Endodermal cell (in vitro differentiated cells): ENCODE results near the gene TSGA10. TPM values are rescaled to one million over a fixed set of nuclear protein-coding genes. Genes with fewer than 3 reads are reported as not detected.

Experiments used
- DNase-seq: peaks from one replicate; pipeline ENCODE4 v3.0.0-alpha.2; 2017
- H3K27ac ChIP-seq: 2 replicates; pipeline ENCODE4 v1.5.1; 2013; ENCODE audit warnings: mild to moderate bottlenecking, low read depth, low read length, moderate library complexity
- H3K27me3 ChIP-seq: 2 replicates; pipeline ENCODE4 v1.6.1; 2013; ENCODE audit warnings: mild to moderate bottlenecking, low read length, moderate library complexity; ENCODE audit not compliant: insufficient read depth, control insufficient read depth, poor library complexity, severe bottlenecking
- H3K36me3 ChIP-seq: 2 replicates; pipeline ENCODE4 v1.7.0; 2013; ENCODE audit warnings: mild to moderate bottlenecking, low read length, moderate library complexity; ENCODE audit not compliant: control insufficient read depth, insufficient read depth
- H3K4me1 ChIP-seq: one replicate; pipeline ENCODE4 v1.7.0; 2013; ENCODE audit warnings: low read length; ENCODE audit not compliant: control insufficient read depth, insufficient read depth
- H3K4me3 ChIP-seq: 2 replicates; pipeline ENCODE4 v1.5.1; 2013; ENCODE audit warnings: mild to moderate bottlenecking, low read length, moderate library complexity
- H3K9ac ChIP-seq: 2 replicates; pipeline ENCODE4 v1.6.1; 2013; ENCODE audit warnings: mild to moderate bottlenecking, low read length, moderate library complexity; ENCODE audit not compliant: poor library complexity, severe bottlenecking; ENCODE audit errors: extremely low read depth
- H3K9me3 ChIP-seq: 2 replicates; pipeline ENCODE4 v1.6.1; 2013; ENCODE audit warnings: mild to moderate bottlenecking, low read length, moderate library complexity; ENCODE audit not compliant: control insufficient read depth
- H3K27ac Mint-ChIP-seq: 2 replicates; pipeline ENCODE4 v1.8.0; 2020; ENCODE audit warnings: mixed read lengths
- H3K27me3 Mint-ChIP-seq: 2 replicates; pipeline ENCODE4 v1.8.0; 2021; ENCODE audit warnings: mild to moderate bottlenecking, mixed read lengths; ENCODE audit not compliant: insufficient read depth
- H3K36me3 Mint-ChIP-seq: 2 replicates; pipeline ENCODE4 v1.8.0; 2020; ENCODE audit warnings: low read depth, mixed read lengths
- H3K4me1 Mint-ChIP-seq: 2 replicates; pipeline ENCODE4 v1.8.0; 2020; ENCODE audit warnings: mixed read lengths
- H3K4me3 Mint-ChIP-seq: 2 replicates; pipeline ENCODE4 v1.8.0; 2020; ENCODE audit warnings: mild to moderate bottlenecking, moderate library complexity, mixed read lengths
- H3K9me3 Mint-ChIP-seq: 2 replicates; pipeline ENCODE4 v1.8.0; 2020; ENCODE audit warnings: mild to moderate bottlenecking, mixed read lengths
- CTCF ChIP-seq: fragments of 200-600 bp; sonication (generic); conservative IDR thresholded peaks from 2 replicates; pipeline ENCODE4 v1.5.0; 2021; ENCODE audit warnings: antibody characterized with exemption, mild to moderate bottlenecking
- WGBS, 2 experiments: methylation state at CpG; one replicate each; pipeline versions ENCODE4 v1.1.5 to v1.1.7; 2013; ENCODE audit warnings: missing lambda C conversion rate in 2 of 2, mixed read lengths in 1 of 2; ENCODE audit not compliant: insufficient coverage in 1 of 2, insufficient read length in 1 of 2; 5-methylcytosine and 5-hydroxymethylcytosine counted together
- total RNA-seq, 2 donors: library from RNA; stranded (reverse); fragmentation: NEBNext Ultra II Directional in 1 of 2; extraction: Animal tissue kit (Norgen Biotek cat#: 25700) in 1 of 2; gene quantifications; 2 replicates in 1 of 2; 3 replicates in 1 of 2; pipeline ENCODE4 v1.2.1, GENCODE V29; 2021

The TSGA10 gene
- total RNA-seq, 2 donors from 2014 or later, result 7.8 to 12.4 TPM

GRCh38 chr2:99035920-99036319, 118.8 kb downstream of the TSGA10 start:
- no peaks in the 10 kb centered on the region for H3K4me1 ChIP-seq
- no peaks in the 10 kb centered on the region for H3K27me3 ChIP-seq
- TF ChIP-seq CTCF, result no peak
- no CpG with 5 or more reads among the region's 1 CpG for WGBS, 2 experiments
- peaks cover 7% of the 10 kb centered on the region for H3K9me3 ChIP-seq
- no peak overlapping the region for H3K4me3 Mint-ChIP-seq
- no peak overlapping the region for H3K27ac ChIP-seq
- H3K36me3 Mint-ChIP-seq, result no peaks in the 10 kb centered on the region
- peaks cover 4% of the 10 kb centered on the region for H3K4me1 Mint-ChIP-seq
- H3K27me3 Mint-ChIP-seq, result no peaks in the 10 kb centered on the region
- no peak overlapping the region for H3K27ac Mint-ChIP-seq
- no peak for DNase-seq
- no peak overlapping the region for H3K9ac ChIP-seq
- no peaks in the 10 kb centered on the region for H3K9me3 Mint-ChIP-seq
- H3K36me3 ChIP-seq, result no peaks in the 10 kb centered on the region
- no peak overlapping the region for H3K4me3 ChIP-seq

GRCh38 chr2:99032786-99033185, 122.0 kb downstream of the TSGA10 start:
- Histone ChIP-seq H3K4me1 (no peaks in the 10 kb centered on the region), H3K9me3 (no peaks in the 10 kb centered on the region), H3K4me3 (no peak overlapping the region), H3K9ac (no peak overlapping the region), H3K27ac (no peak overlapping the region), H3K36me3 (no peaks in the 10 kb centered on the region), H3K27me3 (no peaks in the 10 kb centered on the region)
- DNase-seq, result no peak
- H3K27ac Mint-ChIP-seq, result no peak overlapping the region
- 96% methylated on average over 6 of the region's 6 CpGs for WGBS, 2 experiments
- H3K27me3 Mint-ChIP-seq, result no peaks in the 10 kb centered on the region
- no peak overlapping the region for H3K4me3 Mint-ChIP-seq
- H3K4me1 Mint-ChIP-seq, result no peaks in the 10 kb centered on the region
- no peak for TF ChIP-seq CTCF
- H3K36me3 Mint-ChIP-seq, result no peaks in the 10 kb centered on the region
- H3K9me3 Mint-ChIP-seq, result no peaks in the 10 kb centered on the region

- no peaks in the 10 kb centered on the region for H3K36me3 ChIP-seq
- Mint-ChIP-seq H3K4me3 (no peak overlapping the region), H3K27me3 (no peaks in the 10 kb centered on the region), H3K4me1 (no peaks in the 10 kb centered on the region), H3K9me3 (no peaks in the 10 kb centered on the region), H3K27ac (no peak overlapping the region), H3K36me3 (no peaks in the 10 kb centered on the region)
- H3K9ac ChIP-seq, result no peak overlapping the region
- TF ChIP-seq CTCF, result no peak
- 89 to 100% methylated on average over 1 to 2 of the region's 2 CpGs for WGBS, 2 experiments
- no peaks in the 10 kb centered on the region for H3K27me3 ChIP-seq
- DNase-seq, result no peak
- H3K4me3 ChIP-seq, result no peak overlapping the region
- no peaks in the 10 kb centered on the region for H3K9me3 ChIP-seq
- no peaks in the 10 kb centered on the region for H3K4me1 ChIP-seq
- no peak overlapping the region for H3K27ac ChIP-seq
These were observed 122.7 kb downstream of the TSGA10 start for GRCh38 chr2:99032001-99032400.
